SKM-1 treated with dmso at 0.1 percent for 144 hours (cell line): ENCODE data around the gene RSPRY1.

Experiments
- DNase-seq: peaks from one replicate; lab custom pipeline; 2025; ENCODE audit not compliant: unreplicated experiment; lab: John Stamatoyannopoulos, UW

Gene RSPRY1

GRCh38 chr16:57185945-57186871, at the start of gene RSPRY1, which contains the start of gene PSME3IP1:
Gene RSPRY1, plus strand, starts transcription at chr16:57186329. Its CDS starts 18,330 bp downstream, at chr16:57204659.
Gene PSME3IP1, minus strand, starts transcription at chr16:57186039. Its CDS starts 12,185 bp downstream, at chr16:57173854.
- peak; percentile 99 for DNase-seq

GRCh38 chr16:57137043-57137442, 49.1 kb upstream of the RSPRY1 start:
- DNase-seq = no peak

- DNase-seq = no peak
Observed at GRCh38 chr16:57137566-57138273, 48.4 kb upstream of the RSPRY1 start.

- DNase-seq = no peak
Observed at GRCh38 chr16:57138281-57138935, 47.7 kb upstream of the RSPRY1 start.

GRCh38 chr16:57140931-57141668, 45.0 kb upstream of the RSPRY1 start:
- no peak for DNase-seq

GRCh38 chr16:57141822-57142631, 44.1 kb upstream of the RSPRY1 start:
- DNase-seq = no peak

GRCh38 chr16:57143149-57143921, 42.8 kb upstream of the RSPRY1 start:
- DNase-seq = no peak

GRCh38 chr16:57144027-57144426, 42.1 kb upstream of the RSPRY1 start:
- no peak for DNase-seq

GRCh38 chr16:57145046-57146021, 40.8 kb upstream of the RSPRY1 start:
- DNase-seq = no peak

- no peak for DNase-seq
Observed at GRCh38 chr16:57146040-57146647, 40.0 kb upstream of the RSPRY1 start.

- DNase-seq = peak; percentile 6
Observed at GRCh38 chr16:57146735-57147134, 39.4 kb upstream of the RSPRY1 start.

GRCh38 chr16:57147381-57148221, 38.5 kb upstream of the RSPRY1 start:
- DNase-seq = no peak

GRCh38 chr16:57148481-57148880, 37.6 kb upstream of the RSPRY1 start:
- no peak for DNase-seq

GRCh38 chr16:57149391-57149790, 36.7 kb upstream of the RSPRY1 start:
- no peak for DNase-seq

GRCh38 chr16:57150682-57151330, 35.3 kb upstream of the RSPRY1 start:
- no peak for DNase-seq

GRCh38 chr16:57151369-57151768, 34.8 kb upstream of the RSPRY1 start:
- DNase-seq = no peak
